Stimulated activated CD4-positive, alpha-beta T cell treated with anti-CD3 and anti-CD28 coated beads, Interleukin-12 subunit alpha, Interleukin-12 subunit beta, amount 100 ng/mL, for 24 hours (primary cell): Measurements from ENCODE around the gene ABCC9.

ENCODE experiments used
- DNase-seq, 2 experiments: peaks; one replicate each; pipeline ENCODE4 v3.0.0-alpha.2; 2020; ENCODE audit warnings: low read depth in 2 of 2

Gene ABCC9

DNA sequence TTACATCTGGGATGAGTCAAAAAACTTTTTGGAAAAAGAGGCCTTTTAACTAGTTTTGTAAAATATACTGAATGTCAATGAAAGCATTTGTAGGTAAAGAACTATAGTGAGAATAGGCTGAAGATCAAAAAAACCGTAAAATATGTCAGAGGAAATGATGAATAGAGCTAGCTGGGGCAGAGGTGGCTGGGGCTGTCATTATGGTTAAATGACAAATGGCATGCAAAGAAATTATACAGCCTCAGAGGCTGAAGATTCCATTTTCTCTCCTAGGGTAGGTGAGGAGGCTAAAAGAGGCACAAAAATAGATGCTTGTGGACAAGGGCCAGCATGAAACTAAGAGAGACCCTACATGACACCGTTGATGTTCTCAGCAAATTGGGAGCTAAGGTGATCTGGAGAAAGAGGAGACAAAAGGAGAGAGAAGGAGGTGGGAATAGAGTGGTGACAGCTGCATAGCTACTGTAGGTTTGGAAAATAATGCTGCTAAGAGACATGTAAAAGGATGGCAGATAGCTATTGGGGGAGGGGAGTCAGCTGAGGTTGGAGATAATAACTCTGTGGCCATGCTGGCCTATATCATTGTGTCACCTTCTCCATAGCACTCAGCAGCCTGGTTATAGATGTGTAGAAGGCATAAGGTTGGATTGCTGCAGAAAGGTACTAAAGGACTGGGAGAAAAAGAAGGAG is 63.8 kb downstream of the ABCC9 start:
- no peak for DNase-seq

DNA sequence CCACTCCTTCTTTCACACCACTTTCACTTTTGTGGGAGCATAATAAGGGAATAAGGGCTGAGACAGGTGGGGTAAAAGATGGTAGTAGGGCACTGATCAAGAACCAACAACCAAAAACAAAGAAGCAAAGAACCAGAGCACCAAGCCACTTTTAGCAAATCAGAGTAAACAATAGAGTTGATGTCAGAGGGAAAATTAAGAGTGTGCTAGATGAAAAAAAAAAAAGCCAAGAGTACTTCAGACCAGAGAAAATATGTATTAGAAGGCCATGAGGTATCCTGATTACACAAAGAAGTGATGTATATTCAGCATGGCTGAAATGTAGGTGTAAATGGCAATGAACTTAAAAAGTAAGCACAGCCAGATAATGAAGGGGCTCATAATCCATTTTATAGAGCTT is 75.4 kb downstream of the ABCC9 start:
- DNase-seq = no peak

DNA sequence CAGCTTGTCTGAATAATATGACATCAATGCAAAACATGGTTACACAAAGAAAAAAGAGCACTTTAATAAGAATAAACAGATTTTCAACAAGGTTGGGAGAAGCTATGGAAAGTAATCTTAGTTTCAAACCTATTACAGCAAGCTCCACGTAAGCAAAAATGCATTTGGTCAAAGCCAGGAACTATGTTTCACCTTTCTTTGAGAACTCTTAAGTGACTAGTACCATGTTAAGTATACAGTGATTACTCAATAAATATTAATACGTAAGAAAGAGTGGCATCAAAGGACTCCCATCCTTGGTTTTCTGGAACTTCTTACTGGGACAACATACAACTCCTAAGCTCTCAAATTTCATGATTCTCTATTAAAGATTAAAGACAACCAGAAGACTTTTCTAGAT is 80.7 kb downstream of the ABCC9 start:
- DNase-seq = no peak

DNA sequence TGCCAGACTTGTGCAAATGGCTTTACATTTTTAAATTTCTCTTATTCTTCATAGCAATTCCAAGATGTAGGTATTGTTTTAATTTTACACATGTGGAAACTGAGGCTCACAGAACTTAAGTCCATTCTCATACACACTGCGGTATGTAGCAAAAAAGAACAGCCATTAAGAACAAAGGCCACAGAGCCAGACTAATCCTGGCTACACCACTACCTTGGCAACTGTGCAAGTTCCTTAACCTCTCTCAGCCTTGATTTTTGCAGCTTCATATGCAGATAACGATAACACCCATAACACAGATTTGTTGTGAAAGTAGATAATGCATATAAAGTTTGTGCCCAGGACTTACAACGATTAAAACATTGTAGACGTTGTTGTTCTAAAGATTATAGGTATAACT is 81.1 kb downstream of the ABCC9 start:
- no peak for DNase-seq

DNA sequence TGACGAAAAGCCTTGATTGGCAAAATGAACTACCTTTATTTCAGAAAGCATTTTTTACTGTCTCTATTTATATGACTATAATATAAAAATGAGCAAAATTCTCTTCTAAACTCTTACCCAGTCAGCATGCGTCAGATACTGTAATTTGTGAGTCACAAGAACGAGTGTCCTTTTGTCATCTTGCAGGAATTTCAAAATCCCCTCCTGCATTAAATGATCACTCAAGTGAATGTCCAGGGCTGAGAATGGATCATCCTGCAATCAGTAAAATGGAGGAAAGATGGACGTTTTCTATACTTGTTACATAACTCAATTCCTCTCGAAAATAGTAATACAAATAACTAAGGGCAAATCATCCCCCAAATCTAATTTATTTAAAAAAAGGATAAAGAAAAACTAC is 89.0 kb downstream of the ABCC9 start:
- DNase-seq = no peak

DNA sequence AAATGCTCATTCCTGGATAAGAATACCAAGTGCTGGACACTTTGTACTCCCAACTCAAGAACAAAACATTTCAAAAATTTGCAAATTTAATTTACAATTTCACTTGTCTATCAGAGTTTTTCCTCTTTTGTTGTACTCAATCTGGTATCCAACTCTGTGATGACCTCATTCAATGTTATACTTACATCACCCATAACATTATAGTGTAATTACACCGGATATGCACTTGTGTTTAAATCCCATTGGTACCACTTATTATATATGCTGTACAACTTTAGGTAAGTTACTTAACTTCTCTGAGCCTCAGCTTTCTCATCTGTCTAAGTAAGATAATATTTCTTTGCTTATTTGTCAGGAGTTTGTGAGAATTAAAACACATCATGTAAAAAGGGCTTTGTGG is 90.1 kb downstream of the ABCC9 start:
- DNase-seq = no peak

DNA sequence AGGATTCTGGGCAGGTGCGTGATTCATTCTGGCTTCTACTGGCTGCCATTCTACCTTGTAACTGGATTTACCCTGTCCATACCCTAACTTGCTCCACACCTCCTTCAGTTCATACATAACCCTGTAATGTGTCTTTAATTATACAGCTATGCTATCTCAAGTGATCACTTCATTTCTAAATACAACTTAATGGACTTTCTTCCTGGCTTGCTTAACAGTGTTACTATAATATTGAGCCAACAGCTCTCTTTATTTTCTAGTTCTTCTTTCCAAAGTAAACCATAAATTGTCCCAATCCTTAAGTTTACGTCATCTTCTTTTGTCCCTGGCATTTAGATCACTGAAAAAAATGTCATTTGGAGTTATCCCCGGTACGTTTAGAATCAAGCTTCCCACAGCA is 90.8 kb downstream of the ABCC9 start:
- no peak for DNase-seq

DNA sequence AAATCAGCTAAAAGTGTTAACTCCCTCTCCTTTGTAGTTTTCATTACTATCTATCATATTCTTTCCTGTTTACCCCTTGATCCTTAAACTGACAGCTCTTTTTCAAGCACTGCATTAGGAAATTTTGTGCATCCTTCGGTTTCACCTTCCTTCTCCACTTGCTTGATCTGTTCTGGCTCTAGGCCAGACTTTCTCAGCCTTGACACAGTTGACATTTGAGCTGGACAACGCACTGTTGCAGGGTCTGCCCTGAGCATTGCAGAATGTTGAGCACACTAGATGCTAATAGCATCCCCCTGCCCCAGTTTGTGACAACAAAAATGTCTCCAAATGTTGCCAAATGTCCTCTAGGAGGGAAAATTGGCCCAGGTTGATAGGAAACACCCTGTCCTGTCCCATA is 91.3 kb downstream of the ABCC9 start:
- no peak for DNase-seq

DNA sequence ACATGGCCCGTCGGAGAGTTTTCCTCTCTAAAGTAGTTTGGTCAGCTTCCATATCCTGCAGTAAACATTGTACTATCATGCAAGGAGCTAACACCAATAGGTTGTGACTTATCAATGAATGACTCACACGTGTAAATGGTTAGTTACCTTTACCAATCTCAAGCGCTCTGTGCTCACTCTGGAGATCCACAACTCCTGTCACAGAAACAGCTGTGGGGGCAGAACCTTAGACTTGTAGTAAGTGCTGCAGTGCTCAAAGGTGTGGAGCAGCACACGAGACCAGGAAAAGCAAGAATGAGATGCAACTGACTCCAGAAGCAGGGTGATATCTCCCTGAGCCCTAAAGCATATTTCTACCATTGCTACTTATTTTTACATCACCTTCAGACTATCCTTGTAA is 93.0 kb downstream of the ABCC9 start:
- DNase-seq = no peak

DNA sequence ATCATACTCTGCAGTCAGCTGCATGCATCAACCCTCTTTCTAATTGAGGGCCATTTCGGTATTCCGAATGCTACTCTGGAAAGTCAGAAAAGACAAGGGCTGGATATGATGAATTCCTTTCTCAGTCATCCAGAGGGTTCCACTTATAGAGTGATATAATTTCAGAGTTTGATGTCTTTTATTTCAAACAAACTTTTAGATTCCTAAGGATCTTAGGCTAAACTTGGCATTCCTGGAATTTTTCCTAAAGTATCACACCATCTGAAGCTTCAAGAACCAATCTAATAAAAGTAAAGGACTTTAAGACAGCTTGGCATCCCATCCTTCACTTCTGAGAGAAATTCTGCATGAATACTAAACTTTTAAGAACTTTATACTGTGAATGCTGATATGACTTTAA is 97.4 kb downstream of the ABCC9 start:
- DNase-seq = no peak

DNA sequence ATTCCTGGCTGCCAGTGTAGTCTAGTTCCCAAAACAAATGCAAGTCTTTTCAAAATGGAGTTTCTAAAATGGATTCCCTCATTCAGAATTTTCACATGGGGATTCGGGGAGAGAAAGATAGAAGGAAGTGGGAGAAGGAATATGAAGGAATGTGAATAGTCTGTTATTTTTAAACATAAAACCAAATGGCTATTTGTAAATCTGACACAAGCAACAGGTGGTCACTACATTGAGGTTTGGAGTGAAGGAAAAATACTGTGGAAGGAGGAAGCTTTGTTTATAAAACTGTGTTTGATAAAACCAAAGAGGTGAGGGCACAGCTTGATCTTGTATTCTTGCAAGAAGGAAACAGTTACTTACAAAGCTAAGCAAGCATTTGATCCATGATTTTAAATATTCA is 101.5 kb downstream of the ABCC9 start:
- no peak for DNase-seq

DNA sequence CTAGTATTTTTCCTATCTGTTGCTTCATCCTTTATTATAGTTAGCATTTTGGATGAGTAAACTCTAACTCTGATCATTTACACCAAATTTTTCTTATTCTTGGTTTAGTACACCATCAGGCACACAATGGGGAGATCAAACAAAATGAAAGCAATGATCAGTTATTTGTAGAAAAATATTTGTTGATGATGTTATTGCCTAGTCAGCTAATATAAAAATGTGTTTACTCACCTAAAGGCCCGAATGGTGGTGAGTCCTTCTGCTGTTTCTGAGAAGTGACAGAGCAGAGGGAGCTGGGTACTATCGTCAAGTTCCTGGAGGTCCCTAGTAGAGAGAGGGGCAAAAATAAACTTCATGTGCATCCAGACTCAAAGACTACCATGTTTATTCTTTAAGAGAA is 103.4 kb downstream of the ABCC9 start:
- no peak for DNase-seq

DNA sequence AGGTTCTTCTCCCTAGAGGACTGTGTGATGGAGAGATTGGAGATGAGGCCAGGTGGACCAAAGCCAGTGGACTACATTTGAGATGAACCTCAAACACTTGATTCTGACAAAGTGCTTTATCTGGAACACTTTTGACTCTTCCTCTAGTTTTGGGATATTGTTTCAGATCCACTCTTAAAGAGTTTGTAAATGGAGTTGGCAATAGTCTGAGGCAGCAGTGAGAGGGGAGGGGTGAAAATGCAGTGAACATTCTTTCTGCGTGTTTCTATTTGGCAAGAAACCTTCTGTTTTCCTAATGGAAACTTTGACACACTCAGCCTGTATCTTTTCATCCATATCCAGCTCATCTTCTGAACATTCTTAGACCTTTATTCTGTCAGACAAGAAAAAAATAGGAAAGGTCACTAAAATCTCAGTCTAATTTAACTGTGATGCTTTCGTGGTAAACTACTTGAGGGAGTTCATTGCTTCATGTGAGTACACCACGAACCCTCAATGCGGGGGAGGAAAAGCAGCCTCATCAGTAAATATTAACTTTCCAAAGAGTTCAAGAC is 109.4 kb downstream of the ABCC9 start:
- no peak for DNase-seq

DNA sequence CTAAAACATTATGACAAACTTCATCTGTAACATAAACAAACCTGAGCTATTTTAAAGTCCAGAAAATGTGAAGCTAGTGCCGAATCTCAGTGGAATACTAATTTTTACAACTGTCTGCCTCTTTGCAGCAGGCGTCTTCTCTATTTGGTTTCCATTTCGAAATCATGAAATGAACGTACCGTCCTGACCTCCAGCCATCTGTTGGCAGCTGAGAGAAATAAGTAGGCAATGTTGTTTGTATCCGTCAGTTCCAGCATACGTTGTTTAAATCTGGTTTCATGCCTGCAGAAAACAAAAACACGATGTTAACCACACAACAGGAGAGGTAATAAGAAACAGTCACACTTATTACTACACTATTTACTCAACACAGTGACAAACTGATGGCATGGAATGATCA is 112.4 kb downstream of the ABCC9 start:
- DNase-seq = no peak

DNA sequence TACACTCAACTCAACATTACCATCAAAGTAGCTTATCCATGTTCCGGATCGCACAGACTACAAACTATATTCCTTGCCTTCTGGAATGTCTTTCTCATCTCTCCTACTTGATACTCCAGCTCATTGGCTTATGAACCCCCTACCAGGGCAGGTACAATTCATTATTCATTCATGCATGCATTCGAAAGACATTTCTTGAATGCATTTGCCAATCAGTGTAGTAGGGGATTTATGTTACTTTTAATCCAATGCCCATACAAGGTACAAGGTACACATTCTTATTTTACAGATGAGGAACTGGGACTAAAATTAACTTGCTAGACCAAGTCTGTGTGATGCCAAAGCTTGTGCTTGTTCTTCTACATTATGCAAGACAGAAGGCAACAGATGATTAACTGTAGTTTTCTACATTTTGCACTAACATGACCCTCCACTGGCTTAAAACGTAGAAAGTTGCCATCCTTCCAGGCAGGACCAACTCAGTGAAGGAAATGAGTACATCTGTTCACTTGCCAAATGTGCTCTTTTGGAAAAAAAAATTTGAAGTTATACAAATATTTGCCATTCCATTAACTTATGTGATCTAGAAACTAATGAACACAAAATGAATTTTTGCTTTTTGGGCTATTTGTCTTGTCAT is 113.0 kb downstream of the ABCC9 start:
- no peak for DNase-seq

DNA sequence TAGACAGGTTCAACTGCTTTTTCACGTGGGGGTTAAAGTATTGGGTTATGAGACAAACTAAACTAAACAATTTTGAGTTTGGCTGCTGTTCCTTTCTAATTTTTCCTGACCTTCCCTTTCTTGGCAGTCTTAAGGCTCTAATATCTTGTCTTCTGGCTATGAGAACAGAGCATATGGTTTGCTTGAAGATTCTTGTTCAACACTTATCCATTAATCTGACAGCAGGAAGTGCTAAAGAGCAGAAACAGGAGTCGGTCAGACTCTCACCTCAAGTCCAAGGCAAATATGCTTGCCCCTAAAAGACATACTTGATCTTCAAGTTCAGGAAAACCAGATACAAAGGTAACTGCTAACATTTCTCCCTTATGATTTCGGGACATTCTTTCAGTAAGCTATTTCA is 114.1 kb downstream of the ABCC9 start:
- no peak for DNase-seq

DNA sequence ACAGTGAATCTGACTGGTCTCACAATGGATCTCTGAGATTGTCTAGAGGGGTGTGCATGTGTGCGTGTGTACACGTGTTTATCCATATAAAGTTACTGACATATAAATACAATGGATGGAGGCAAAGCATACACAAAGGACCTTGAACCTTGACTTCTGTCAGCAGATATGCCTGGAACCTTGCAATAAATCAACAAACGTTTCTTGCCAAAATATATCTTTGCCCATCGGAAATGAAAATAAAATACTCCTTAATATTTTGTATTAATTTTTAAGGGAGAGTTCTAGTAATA is 114.7 kb downstream of the ABCC9 start:
- DNase-seq = no peak

DNA sequence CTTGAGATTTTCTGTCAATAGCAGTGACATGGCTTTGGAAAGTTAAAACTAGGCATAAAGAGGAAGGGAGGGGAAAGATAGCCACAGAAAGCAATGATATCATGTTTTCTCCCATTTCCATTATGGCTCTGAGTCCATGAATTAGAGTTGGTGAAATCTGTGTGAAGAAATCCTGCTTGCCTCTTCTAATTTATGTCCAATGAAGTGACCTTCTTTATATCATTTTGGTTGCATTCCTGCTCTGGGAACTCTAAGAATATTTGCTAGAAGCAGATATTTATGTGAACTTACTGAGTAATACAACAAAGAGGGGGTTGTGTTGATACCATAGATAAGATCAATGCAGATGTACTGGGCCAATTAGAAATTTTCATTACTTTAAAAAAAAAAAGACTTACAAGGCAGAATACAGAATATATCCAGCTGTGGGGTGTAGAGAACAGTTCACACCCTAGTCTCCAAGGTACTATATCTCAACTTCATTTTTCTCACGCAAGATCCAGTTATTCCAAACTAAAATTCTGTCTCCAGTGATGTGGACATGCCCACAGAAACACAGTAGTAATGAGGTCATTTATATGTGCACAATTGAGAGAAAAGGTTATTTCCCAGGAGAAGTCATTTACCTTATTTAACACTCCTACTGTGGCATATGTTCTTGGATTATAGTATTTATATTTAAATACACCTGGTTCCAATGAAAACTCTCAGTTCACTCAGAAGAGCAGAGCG is 115.2 kb downstream of the ABCC9 start:
- DNase-seq = no peak

DNA sequence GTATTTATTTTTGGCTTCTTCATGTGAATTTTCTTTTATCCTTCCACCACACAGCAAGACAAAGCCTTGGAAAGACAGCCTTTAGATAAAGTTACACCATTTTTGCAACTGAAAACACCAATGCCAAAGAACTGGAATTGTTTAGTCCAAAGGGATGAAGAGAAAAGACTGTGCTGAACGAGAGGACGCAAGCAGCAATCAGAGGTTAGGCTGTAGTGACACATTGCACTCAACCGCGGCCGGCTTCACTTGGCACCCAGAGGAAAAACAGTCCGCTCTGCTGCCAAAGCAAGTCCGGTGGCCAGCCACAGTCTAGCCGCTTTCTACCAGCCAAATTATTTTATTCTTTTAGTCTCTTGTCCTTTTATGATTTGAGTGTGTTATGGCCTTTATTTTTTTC is 117.6 kb downstream of the ABCC9 start:
- DNase-seq = no peak

DNA sequence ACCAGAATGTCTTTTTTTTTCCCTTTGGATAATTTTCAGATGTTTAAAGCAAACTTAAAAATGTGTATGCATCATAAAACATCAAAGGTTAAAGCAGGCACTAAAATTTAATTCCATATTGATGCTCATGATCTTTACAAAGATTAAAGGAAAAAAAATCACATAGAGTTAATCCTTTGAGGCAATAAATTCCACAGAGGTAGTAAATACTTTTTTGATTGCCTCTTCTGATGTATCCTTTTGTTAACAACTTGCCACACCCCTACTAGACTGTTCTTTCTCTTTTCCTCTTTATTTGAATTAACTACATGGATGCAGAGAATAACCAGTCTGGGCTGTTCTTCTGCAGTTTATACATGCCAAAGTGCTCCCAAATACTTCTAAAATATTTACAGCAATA is 121.5 kb downstream of the ABCC9 start:
- no peak for DNase-seq

DNA sequence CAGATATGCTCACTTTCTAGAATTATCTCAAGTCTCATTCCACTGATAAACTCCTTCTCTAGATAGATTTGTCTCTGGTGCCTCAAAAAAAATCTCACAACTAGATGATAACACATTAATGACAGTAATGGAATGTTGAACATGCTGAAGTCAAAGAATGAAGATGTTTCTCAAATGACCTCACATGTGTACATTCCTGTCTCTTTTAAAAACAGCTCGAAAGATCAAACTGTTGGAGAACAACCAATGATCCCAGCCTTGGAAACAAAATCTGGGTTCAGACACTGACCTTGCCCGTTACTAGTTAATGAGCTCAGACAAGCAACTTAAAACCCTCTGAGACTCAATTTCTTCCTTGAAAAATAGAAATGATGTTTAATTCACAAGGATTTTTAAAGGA is 122.0 kb downstream of the ABCC9 start:
- DNase-seq = no peak

DNA sequence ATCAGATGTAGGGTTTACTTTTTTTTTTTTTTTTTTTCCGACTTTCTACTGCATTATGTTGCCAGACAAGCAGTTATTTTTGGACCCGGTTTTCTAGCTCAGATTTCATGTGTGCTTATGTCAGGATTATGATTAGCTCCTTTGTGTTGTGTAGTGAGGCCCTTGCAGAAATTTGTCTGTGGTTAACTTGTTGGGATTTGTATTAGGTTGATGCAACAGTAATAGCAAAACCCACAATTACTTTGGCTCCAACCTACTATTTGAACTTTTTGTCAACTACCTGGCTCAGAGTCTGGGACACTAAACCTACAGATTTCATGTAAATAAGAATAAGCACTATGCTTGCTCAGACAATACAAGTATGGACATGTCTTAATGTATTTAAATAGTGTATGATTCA is 122.6 kb downstream of the ABCC9 start:
- no peak for DNase-seq
